Fibroblast of skin of left biceps (primary cell): ENCODE results near the gene MICAL2.

Source experiments
- DNase-seq, 2 experiments: peaks; one replicate each; pipeline ENCODE4 v3.0.0-alpha.2; 2013; ENCODE audit warnings: low read depth in 2 of 2

MICAL2 gene

DNA sequence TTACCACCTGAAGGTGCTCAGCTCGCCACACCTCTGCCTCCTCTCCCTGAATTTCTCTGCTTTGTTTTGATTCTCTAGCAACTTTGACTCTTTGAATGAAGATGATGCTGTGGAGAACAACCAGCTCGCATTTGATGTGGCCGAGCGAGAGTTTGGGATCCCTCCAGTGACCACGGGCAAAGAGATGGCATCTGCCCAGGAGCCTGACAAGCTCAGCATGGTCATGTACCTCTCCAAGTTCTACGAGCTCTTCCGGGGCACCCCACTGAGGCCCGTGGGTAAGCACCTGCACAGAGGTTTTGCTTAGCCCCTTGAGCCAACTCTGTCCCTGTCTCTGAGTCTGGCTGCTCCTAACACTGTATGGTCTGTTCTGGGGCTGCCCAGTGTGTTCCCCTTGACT is 115.7 kb downstream of the MICAL2 start:
- no peak for DNase-seq

DNA sequence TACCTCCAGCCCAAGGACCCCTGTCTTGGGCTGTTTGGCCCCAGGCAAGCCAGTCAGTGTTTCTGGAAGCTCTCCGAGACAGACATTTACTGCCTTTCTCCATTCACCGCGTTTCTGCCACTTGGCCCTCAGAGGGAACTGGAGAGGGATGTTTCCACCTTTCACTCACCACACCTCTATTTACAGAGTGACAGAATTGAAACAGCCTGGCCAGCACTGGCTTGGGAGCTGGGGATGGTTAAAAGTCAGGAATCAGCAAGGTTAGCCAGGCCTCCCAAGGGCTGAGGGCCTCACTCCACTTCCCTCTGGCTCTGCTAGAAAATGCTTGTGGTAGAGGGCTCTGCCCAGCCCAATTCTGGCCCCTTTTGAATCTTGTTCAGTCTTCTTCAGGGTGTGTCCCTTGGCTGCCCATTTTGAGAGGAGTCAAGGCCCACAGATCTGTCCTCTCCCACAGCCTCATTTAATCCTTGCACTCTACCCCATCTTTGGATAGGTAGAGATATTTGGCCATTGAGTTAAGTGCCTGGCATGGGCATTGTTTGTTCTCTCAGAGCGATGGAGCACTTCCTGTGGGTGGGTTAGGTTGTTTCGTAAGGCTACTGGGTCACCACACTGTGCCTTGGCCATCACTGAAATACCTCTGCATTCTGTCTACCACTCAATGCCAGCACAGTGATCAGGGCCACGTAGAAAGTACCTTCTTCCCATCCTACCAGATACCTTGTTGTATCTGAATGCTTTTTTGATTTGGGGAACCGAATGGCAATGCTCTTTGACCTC is 119.2 kb downstream of the MICAL2 start:
- no peak for DNase-seq

DNA sequence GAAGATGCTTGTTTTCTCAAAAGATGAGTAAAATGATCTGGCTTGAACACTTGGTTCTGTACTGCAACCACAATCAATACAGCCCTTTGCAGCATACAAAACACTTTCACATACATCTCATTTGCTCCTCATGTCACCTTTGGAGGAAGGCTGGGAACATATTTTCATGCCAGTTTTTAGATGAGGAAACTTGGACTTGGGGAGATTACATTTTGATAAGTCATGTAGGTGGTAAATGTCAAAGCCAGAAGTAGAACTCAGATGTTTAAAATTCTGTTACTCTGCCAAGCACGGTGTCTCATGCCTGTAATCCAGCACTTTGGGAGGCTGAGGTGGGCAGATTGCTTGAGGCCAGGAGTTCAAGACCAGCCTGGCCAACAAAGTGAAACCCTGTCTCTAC is 121.8 kb downstream of the MICAL2 start:
- DNase-seq, result no peak

GRCh38 chr11:12232817-12233601 is 122.6 kb downstream of the MICAL2 start:
- DNase-seq, result peak; percentile 94 to 95

DNA sequence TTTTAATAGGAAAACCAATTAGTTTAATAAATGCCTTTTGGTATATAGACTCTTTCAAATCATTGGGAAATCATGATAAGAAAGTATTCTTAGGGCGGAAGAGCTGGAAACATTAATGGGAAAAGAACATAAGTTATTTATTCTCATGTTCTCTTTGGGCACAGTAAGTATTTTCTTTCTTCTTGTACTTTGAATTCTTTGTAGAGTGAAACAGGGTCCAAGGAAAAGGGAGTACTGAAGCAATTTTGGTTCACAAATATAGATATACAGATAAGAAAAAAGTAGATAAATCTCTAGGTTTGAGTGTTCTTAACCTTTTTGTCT is 123.2 kb downstream of the MICAL2 start:
- DNase-seq, result no peak

GRCh38 chr11:12234221-12234620 is 123.8 kb downstream of the MICAL2 start:
- DNase-seq, result no peak

- no peak for DNase-seq
These were observed 124.7 kb downstream of the MICAL2 start for GRCh38 chr11:12235080-12235479.

DNA sequence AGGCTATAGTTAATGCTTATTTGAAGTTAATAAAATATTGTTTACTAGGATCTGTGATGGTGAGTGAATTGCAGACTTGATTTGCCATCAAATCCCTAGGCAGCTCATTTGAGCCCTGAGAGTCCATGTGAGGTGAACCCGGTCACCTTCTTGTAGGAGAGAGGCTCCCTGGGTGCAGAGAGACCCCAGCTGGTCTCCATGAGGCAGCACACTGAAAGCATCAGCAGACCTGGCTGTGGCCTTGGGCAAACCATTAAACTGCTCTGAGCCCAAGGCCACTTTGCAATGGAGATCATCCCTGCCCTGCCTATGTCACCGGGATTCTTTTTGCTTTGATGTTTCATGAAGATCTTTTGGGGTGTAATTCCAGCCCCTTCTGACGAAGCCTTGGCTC is 125.2 kb downstream of the MICAL2 start:
- no peak for DNase-seq

DNA sequence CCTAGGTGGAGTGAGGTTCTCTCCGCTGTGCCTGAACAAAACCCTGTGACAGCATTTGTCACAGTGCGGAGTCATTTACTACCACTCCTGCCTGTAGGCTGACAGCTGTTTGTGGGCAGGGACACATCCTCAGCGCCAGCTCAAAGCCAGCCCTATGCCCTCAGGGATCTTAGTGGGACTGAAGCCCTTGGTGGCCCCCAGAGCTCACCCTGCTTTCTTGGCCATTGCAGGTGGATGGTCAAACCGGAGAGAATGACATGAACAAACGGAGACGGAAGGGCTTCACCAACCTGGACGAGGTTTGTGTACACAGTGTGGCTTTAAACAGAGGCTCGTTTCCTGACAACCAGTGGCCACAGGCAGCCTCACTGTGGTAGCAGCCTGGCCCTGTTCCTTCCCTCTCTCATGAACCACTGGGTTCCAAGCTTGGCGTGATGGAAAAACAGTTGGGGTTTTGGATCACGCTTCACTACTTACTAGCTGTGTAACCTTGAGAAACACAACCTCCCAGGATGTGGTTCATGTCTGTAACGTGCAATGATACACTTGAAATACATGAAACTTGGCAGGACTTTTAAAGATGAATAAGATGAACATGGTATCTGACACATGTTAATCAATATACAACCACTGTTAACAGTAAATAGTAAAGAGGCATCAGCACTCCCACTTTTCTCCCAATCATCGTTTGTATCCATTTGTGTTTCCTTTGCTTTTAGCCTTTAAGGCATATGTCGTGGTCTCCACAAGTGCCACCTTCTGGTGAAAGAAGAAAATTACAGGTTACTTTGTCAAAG is 125.8 kb downstream of the MICAL2 start:
- peak; percentile 42 to 49 for DNase-seq

DNA sequence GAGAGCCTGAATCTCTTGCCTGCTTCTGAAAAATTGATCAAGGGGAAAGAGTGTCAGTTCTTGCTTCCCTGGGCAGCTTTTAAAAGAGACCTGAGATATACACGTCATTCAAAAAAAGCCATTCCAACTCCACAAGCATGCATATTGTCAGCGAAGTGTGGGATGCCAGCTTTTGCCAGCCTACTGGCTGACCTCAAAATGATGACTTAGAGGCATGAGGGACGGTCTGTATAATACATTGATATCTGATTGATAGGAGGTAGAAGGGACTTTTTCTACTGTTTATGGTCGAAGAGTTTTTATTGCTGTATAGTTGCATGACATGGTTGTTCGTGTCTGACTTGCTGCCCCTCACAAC is 126.3 kb downstream of the MICAL2 start:
- no peak for DNase-seq

DNA sequence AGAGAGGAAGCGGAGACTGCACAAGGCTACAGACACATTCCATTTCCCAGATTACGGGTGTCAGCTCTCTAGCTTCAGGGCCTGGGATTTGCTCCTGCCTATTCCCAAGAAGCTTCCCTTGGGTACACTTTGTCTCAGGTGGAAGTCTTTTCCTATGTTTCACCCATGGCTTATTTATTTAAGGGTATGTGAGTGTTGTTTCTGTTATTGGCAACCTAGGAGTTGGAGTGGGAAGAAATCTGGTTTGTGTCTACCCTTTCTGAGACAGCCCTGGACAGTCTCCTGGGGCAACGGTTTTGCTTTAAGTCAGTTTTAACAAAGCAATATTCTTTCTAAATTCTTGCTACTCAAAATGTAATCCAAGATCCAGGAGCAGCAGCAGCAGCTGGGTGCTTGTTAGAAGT is 127.0 kb downstream of the MICAL2 start:
- no peak for DNase-seq

DNA sequence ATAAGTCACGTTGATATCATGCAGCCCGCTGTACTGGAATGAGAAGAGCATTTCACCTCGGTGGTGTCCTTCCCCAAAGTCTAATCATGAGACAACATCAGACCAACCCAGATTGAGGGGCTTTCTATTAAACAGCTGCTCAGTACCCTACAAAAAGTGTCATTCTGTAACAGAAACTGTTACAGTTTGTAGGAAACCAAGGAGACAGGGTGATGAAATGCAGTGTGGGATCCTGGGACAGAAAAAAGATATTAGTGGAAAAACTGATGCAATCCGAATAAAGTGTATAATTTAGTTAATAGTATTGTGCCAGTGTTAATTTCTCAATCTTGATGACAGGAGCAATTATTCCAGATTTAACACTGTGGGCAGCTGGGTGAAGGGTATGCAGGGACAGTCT is 128.0 kb downstream of the MICAL2 start:
- no peak for DNase-seq

GRCh38 chr11:12239396-12239795 is 129.0 kb downstream of the MICAL2 start:
- DNase-seq, result no peak

DNA sequence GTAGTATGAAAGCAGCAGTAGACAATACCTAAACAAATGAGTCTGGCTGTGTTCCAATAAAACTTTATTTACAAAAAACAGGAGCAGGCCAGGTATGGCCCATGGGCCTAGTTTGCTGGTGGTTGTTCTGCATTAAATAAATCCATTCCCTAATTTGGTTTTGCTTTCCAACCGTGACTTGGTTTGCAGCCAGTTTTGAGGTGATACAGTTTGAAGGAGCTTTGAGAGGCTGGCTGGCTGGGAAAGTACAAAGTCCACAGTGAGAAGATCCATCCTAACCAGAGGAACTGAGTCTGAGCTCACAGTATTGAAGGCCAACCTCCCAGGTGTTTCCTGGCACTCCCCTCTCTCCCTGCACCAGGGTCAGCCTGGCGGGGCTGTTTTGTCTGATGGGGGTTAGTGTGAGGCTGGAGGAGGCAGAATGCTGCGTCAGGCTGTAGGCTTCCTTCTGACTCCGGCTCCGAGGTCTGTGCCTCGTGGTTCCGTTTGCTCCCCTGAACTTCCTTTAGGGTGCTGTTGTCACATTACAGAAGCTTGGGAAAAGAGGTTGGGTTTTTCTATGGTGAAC is 129.5 kb downstream of the MICAL2 start:
- no peak for DNase-seq

- no peak for DNase-seq
These were observed 130.3 kb downstream of the MICAL2 start for GRCh38 chr11:12240677-12241076.

DNA sequence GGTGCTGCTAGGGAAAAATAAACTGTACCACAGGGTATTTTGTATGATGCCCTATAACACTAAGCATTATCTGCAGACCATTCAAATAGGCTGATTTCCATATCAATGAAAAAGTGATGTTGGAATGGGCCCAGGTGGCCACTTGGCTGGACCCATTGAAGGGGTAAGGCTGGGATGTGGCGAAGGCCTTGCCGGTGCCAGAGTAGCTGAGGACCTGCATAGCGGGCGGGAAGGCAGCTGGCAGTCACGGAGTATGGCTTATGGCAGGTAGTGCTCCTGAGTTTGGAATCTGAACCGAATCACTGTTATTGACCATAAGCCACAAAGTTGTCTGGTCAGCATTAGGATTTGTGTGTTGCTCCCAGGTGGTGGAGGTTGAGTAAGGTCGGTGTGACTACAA is 131.0 kb downstream of the MICAL2 start:
- no peak for DNase-seq

DNA sequence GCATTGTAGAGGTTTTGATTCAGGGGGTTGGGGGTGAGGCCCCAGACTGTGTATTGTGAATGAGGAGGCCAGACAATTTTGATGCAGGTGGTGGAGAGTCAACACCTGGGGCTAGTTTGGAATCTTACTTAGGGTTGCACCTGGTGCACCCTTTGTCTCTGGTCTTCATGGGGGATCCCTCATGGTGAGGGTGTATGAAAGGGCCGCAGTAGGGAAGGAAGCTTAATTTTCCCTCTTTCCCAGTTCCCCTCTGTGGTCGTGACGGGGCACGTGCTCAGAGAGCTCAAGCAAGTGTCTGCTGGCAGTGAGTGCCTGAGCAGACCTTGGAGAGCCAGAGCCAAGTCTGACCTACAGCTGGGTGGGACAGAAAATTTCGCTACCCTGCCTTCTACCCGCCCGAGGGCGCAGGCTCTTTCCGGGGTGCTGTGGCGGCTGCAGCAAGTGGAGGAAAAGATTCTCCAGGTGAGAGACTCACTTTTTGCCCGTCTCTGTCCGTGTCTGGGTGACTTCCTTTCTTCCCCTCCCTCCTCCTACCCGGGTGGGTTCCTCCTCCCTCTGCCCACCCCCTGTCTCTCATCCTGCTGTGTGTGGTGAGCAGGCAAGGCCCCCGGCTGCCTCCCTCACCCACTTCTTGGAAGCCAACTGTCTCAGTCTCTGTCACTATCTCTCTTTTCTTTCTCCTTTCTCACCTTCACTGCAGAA is 131.7 kb downstream of the MICAL2 start:
- no peak for DNase-seq

DNA sequence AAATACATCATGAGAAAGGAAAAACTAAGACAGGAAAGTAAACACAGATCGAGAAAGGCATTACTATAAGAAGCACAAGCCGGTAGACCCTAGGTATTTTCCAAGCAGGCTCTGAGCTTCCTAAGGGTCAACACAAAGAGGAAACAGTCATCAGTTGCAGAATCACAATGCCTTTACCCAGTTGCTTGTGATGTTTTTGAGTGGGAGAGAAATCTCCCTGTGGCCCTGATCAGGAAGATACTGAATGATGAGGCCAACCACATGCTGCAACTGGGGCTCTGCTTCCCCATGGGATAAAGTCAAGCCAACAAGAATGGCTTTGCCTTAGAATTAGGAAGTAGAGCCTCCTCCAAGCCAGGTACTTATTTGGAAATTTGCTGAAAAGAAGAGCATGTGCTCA is 132.6 kb downstream of the MICAL2 start:
- no peak for DNase-seq

GRCh38 chr11:12243486-12243885 is 133.1 kb downstream of the MICAL2 start:
- DNase-seq, result no peak

DNA sequence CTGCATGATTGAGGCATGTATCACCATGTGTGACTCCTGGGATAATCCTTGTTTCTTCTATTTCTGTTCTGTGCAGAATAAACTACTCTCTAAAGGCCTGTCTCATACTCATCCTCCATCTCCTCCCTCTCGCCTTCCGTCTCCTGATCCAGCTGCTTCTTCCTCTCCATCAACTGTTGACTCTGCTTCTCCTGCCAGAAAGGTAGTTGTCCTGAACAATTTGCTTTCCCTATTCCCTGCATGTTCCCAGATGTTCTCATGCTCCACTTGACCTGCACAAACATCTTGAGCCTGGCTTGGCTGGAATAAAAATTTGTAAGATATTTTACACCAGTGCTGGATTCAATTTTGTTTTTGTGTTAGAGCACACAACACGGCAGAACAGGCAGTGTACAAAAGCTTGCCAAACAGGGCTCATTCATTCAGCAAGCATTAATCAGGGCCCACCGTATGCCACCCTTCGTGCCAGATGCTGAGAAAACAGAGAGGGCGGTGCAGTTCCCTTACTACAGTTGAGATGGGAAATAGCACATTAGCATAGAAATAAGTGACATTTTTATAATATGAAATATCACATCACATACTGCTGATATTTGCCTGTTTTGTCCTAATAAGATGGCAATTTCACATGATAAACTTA is 133.6 kb downstream of the MICAL2 start:
- DNase-seq, result no peak

GRCh38 chr11:12245091-12245490 is 134.7 kb downstream of the MICAL2 start:
- DNase-seq, result no peak
